NCI-H2029 (cell line): ENCODE data around the gene PIP5K1B.

Experiments
- DNase-seq: peaks from one replicate; lab custom pipeline; 2025; lab: John Stamatoyannopoulos, UW

Gene PIP5K1B

DNA sequence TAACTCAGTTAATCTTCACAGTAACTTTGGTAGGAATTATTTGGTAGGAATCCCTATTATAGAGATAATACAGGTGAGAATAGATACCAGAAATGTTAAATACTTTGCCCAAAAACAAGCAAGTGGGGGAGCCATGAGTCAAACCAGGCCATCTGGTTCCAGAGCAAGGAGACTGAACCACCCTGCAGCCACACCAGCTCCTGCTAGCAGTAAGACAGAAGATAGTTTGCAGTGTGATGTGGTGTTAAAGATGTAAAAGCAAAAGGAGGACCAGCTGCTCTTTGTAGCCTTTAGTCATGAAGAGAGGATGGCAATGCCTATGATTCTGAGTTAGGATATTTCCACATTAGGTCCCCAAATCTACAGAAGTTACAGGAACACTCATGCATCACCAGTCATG is 207.5 kb downstream of the PIP5K1B start:
- DNase-seq, result no peak

- peak; percentile 19 for DNase-seq
Measured at GRCh38 chr9:68913054-68913453, 208.0 kb downstream of the PIP5K1B start.

GRCh38 chr9:68914751-68915150 is 209.7 kb downstream of the PIP5K1B start:
- DNase-seq, result peak; percentile 49

- DNase-seq, result no peak
Measured at GRCh38 chr9:68919661-68920060, 214.6 kb downstream of the PIP5K1B start.

DNA sequence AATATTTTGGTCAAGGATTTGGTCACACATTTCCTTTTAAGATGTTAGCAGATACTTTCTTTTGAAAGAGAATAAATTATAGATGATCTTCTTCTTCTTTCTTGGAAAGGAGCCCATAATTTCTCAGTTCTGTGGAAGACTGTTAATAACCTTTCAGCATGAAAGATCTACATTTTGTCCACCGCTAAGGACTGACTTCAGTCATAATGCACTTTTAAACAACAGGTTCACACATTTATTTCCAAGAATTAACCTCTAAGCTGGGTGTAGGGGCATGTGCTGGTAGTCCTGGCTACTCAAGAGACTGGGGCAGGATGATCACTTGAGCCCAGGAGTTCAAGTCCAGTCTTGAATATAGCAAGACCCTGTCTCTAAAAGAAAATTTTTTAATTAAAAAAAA is 215.9 kb downstream of the PIP5K1B start:
- no peak for DNase-seq

- DNase-seq, result no peak
Measured at GRCh38 chr9:68923480-68923879, 218.4 kb downstream of the PIP5K1B start.

- no peak for DNase-seq
Measured at GRCh38 chr9:68925175-68925574, 220.1 kb downstream of the PIP5K1B start.

DNA sequence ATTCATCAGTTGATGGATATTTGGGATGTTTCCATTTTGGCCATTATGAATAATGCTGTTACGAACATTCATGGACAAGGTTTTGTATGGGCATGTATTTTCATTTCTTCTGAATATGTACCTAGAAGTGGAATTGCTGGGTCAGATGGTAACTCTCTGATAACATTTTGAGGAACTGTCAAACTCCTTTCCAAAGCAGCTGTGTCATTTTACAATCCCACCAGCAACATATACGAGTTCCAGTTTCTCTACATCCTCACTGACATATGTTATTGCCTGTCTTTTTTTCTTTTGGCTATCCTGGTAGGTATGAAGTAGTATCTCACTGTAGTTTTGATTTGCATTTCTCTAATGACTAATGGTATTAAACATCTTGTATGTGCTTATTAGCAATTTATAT is 222.1 kb downstream of the PIP5K1B start:
- no peak for DNase-seq

- no peak for DNase-seq
Measured at GRCh38 chr9:68931821-68932220, 226.8 kb downstream of the PIP5K1B start.

- DNase-seq, result no peak
Measured at GRCh38 chr9:68932458-68932857, 227.4 kb downstream of the PIP5K1B start.

GRCh38 chr9:68933434-68934328 is 228.6 kb downstream of the PIP5K1B start:
- DNase-seq, result no peak

DNA sequence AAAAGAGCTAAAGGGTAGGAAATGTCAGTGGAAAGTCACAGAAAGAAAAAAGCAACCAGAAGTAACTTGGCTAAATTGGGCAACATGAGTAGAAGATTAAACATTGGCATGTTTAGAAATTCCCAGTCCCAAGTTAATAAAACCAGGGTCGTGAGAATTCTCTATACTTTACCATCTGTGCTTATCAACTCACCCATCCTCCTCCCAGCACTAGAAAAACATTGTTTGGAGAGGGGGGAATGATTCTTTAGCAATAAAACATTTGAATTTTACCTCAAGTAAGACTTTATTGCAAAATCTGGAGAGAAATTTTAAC is 229.2 kb downstream of the PIP5K1B start:
- no peak for DNase-seq

- no peak for DNase-seq
Measured at GRCh38 chr9:68940573-68940972, 235.5 kb downstream of the PIP5K1B start.

DNA sequence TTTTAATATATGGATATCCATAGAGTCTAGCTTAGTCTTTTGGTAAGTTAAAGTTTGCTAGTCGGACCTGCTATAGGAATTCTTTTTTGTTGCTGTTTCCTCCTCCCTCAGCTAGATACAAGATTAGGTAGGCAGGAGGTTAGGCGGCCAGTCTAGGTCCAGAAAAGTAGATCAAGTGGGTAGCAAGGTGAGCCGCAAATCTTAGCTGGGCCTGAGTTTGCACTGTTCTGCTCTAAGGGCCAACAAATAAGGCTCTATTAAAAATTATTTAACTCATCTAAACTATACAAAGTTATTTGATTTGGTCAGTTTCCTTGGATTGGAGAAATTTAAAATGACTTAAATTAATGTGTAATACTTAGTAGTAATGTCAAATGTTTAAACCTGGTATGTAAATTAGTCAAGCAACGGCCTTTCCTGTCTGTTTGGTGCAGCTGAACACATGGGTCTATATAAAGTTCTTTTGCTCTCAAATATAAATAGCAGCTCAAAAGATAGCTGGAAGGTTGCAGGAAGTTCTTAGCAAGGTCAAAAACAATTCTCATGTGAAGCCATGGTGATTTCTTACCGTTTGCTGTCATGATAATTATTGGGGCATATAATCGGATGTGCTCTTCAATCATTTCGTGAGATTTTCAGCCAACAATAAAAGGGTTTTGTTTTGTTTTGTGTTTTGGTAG is 236.9 kb downstream of the PIP5K1B start:
- DNase-seq, result no peak

GRCh38 chr9:68942790-68943189 is 237.8 kb downstream of the PIP5K1B start:
- DNase-seq, result no peak

DNA sequence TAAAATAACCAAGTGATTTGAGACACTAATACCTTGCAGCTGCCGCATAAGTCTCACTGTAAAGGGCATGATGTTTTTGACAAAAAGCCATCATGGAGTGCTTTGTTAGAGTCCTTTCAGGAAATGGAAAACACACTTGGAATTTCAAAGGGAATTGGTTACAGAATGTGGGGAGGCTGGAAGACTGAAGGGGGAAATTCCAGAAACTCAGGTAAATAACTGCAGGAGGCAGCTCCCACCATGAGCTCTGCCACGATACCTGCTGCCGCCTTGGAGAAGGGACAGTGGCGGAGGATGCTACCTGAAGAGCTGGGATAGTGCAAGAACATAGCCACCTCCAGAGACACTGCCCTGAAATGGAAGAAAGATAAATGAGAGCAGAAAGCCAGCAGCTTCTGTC is 242.0 kb downstream of the PIP5K1B start:
- no peak for DNase-seq

DNA sequence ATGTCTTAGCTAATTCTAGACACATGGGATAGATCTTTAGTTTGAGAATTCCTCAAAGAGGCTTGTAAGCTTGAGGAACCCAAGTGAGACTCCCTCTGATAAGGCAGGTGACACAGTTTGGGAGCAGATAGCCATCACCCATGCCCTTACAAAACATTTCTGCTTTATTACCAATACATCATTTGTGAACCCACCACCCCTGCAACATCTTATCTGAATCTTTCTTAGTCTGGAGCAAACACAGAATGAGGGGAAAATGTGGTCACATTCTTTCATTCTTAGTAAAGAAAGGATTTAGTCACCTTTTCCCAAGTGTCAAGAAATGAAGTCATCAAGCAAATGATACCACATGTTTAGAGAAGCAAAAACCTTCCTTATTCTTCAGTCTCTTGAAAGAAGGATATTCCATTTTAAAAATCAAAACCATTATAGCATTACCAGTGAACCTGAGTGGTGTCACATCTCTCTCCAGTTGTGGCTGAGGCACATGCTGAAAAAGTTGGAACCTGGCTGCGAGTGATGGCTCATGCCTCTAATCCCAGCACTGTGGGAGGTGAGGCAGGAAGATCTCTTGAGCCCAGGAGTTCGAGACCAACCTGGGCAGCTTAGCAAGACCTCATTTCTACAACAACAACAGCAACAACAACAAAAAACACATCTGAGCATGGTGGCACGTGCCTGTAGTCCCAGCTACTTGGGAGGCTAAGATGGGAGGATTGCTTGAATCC is 243.0 kb downstream of the PIP5K1B start:
- no peak for DNase-seq

- DNase-seq, result no peak
Measured at GRCh38 chr9:68949271-68950000, 244.4 kb downstream of the PIP5K1B start.

GRCh38 chr9:68950188-68950587 is 245.1 kb downstream of the PIP5K1B start:
- no peak for DNase-seq

DNA sequence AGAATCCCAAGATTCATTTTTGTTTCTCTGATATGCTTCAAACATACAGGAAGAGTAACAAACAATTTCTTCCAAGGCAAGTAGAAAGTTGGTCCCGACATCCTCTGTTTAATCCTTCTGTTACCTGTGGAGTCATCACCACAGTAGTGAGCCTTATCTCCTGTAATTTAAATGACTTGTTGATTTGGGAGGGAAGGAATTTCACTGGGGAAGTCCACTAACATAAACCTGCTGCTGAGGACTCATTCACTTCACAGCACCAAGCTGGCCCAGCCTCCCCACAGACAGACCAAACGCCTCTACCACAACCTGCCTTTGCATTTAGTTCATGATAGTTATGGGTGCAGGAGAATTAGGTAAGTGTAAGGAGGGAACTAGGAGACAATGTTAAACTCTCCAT is 245.6 kb downstream of the PIP5K1B start:
- no peak for DNase-seq

DNA sequence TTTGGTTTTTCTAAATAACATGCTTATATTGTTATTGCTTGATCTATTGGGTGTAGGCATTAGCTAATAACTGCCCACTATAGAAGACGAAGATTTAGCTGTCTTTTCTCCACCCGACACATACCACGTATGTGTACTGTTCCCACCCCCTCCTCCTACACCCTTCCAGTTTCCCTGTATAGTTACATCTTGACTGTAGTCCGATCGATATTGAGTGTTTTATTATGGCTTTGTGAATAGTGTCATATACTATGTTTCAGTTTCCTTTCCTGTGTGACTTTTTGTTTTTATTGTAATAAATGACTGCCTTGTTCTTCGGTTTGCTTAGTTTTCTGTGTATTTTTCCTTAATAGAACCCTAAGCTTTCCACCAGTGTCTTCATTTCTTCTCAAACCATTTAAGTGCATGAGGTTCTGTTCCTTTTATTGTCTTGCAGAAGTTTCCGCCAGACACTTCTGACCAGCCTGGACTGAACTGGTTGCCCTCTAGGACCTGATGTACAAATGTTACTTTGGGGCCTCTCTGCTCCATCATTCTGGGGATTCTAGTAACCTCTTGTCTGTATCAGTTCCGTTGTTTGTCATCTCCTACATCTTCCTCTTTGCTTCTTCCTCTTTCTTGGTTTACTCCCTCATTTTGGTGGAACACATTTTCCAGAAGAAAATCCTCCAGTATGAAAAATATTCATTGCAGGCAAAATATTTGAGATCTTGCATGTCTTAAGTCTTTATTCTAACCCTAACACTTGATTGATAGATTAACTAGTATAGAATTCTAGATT is 247.0 kb downstream of the PIP5K1B start:
- no peak for DNase-seq
